Neuronal stem cell (in vitro differentiated cells): ENCODE measurements around the gene MYO3B.

Source experiments
- DNase-seq: peaks from one replicate; pipeline ENCODE4 v3.0.0-alpha.2; 2013; ENCODE audit warnings: low spot score
- H2AFZ ChIP-seq: one replicate; pipeline ENCODE4 v1.6.1; 2013; ENCODE audit warnings: mild to moderate bottlenecking, low read length, inconsistent platforms
- H2AK5ac ChIP-seq: 2 replicates; pipeline ENCODE4 v1.6.1; 2013; ENCODE audit warnings: low read depth, mild to moderate bottlenecking, inconsistent platforms, low read length, moderate library complexity, mixed read lengths
- H2BK120ac ChIP-seq: 2 replicates; pipeline ENCODE4 v1.6.1; 2013; ENCODE audit warnings: low read depth, mild to moderate bottlenecking, inconsistent platforms, low read length, moderate library complexity, mixed read lengths
- H2BK12ac ChIP-seq: one replicate; pipeline ENCODE4 v1.6.1; 2013; ENCODE audit warnings: low read length, inconsistent platforms
- H2BK15ac ChIP-seq: 2 replicates; pipeline ENCODE4 v1.6.1; 2013; ENCODE audit warnings: mild to moderate bottlenecking, low read length, inconsistent platforms, mixed read lengths
- H2BK5ac ChIP-seq: one replicate; pipeline ENCODE4 v1.6.1; 2013; ENCODE audit warnings: inconsistent platforms, mild to moderate bottlenecking, low read length, moderate library complexity
- H3K14ac ChIP-seq: one replicate; pipeline ENCODE4 v1.6.1; 2013; ENCODE audit warnings: low read length, inconsistent platforms
- H3K18ac ChIP-seq: 2 replicates; pipeline ENCODE4 v1.6.1; 2013; ENCODE audit warnings: low read length, inconsistent platforms
- H3K23ac ChIP-seq: 2 replicates; pipeline ENCODE4 v1.6.1; 2013; ENCODE audit warnings: low read depth, mild to moderate bottlenecking, mixed read lengths, low read length, inconsistent platforms; ENCODE audit not compliant: poor library complexity
- H3K27ac ChIP-seq: replicated peaks from 3 replicates; pipeline ENCODE4 v1.5.1; 2013; ENCODE audit warnings: low read length, inconsistent platforms
- H3K27me3 ChIP-seq, 3 experiments: 2 replicates each; pipeline ENCODE4 v1.6.1; 2013; ENCODE audit warnings: low read length in 3 of 3, mild to moderate bottlenecking in 2 of 3, inconsistent platforms in 1 of 3, low read depth in 1 of 3, mixed read lengths in 1 of 3, moderate library complexity in 1 of 3; ENCODE audit not compliant: control insufficient read depth in 3 of 3, insufficient read depth in 3 of 3
- H3K36me3 ChIP-seq, 2 donors: replicated peaks in 1 of 2; 2 replicates each; pipeline ENCODE4 v1.6.1; 2013; ENCODE audit warnings: low read length in 2 of 2; ENCODE audit not compliant: control insufficient read depth in 2 of 2, insufficient read depth in 2 of 2
- H3K4ac ChIP-seq: 2 replicates; pipeline ENCODE4 v1.6.1; 2013; ENCODE audit warnings: inconsistent platforms, mild to moderate bottlenecking, low read length, moderate library complexity
- H3K4me1 ChIP-seq, 2 donors: 1 replicate in 1 of 2; 2 replicates in 1 of 2; pipeline ENCODE4 v1.6.1; 2013; ENCODE audit warnings: low read length in 2 of 2, low read depth in 1 of 2; ENCODE audit not compliant: control insufficient read depth in 2 of 2, insufficient read depth in 1 of 2
- H3K4me2 ChIP-seq: one replicate; pipeline ENCODE4 v1.6.1; 2013; ENCODE audit warnings: mild to moderate bottlenecking, low read length, inconsistent platforms; ENCODE audit not compliant: insufficient read depth, poor library complexity, severe bottlenecking
- H3K4me3 ChIP-seq, 2 donors: 2 replicates each; pipeline ENCODE4 v1.5.1; 2013; ENCODE audit warnings: low read length in 2 of 2, mild to moderate bottlenecking in 2 of 2, inconsistent platforms in 1 of 2, moderate library complexity in 1 of 2
- H3K79me1 ChIP-seq: one replicate; pipeline ENCODE4 v1.6.1; 2013; ENCODE audit warnings: low read depth, mild to moderate bottlenecking, inconsistent platforms, low read length, moderate library complexity
- H3K9ac ChIP-seq: one replicate; pipeline ENCODE4 v1.6.1; 2013; ENCODE audit warnings: mild to moderate bottlenecking, low read depth, low read length, inconsistent platforms; ENCODE audit not compliant: poor library complexity
- H3K9me3 ChIP-seq, 2 donors: replicated peaks in 1 of 2; 2 replicates each; pipeline versions ENCODE3 to v1.6.1; 2013; ENCODE audit warnings: low read length in 2 of 2, mild to moderate bottlenecking in 2 of 2, inconsistent platforms in 1 of 2, low read depth in 1 of 2, mixed read lengths in 1 of 2, moderate library complexity in 1 of 2; ENCODE audit not compliant: control insufficient read depth in 2 of 2, insufficient read depth in 1 of 2
- H4K8ac ChIP-seq: one replicate; pipeline ENCODE4 v1.6.1; 2013; ENCODE audit warnings: low read depth, mild to moderate bottlenecking, inconsistent platforms, low read length, moderate library complexity
- H4K91ac ChIP-seq: one replicate; pipeline ENCODE4 v1.6.1; 2013; ENCODE audit warnings: low read length, low read depth, mild to moderate bottlenecking, inconsistent platforms; ENCODE audit not compliant: poor library complexity
- WGBS, 2 donors: extraction: QIAGEN DNeasy Blood & Tissue Kit; methylation state at CpG; one replicate each; pipeline ENCODE4 v1.1.7; 2013; ENCODE audit warnings: missing lambda C conversion rate in 2 of 2, mixed read lengths in 1 of 2; ENCODE audit not compliant: insufficient read length in 2 of 2, insufficient replicate concordance in 1 of 2; ENCODE audit errors: extremely low coverage in 2 of 2; 5-methylcytosine and 5-hydroxymethylcytosine counted together

The MYO3B gene

DNA sequence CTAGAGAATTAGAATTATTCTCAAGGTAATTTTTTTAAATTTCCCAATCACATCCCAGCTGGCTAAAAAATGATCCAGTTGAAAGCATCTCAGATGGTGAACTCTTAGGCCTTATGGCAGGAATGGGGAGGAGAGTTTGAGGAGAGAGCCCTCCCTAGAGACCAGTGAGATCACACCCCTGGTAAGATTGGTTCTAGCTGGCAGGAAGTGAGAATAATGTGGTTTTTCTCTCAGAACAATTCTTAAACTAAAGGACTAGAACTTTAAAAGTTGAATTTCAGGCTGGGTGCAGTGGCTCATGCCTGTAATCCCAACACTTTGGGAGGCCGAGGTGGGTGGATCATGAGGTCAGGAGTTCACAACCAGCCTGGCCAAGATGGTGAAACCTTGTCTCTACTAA, 120.2 kb downstream of the MYO3B start:
- Histone ChIP-seq H2BK5ac (no peak overlapping the region), H4K91ac (no peak overlapping the region), H3K4me1 (no peaks in the 10 kb centered on the region), H2AK5ac (no peak overlapping the region), H2BK15ac (no peak overlapping the region), H2BK120ac (no peak overlapping the region), H3K9me3 (no peaks in the 10 kb centered on the region), H3K4me2 (no peak overlapping the region), H3K36me3 (no peaks in the 10 kb centered on the region), H3K23ac (no peak overlapping the region), H3K4me3 (no peak overlapping the region), H3K14ac (no peak overlapping the region), H3K9ac (no peak overlapping the region), H3K18ac (no peak overlapping the region), H2BK12ac (no peak overlapping the region), H3K79me1 (no peaks in the 10 kb centered on the region), H3K4ac (no peak overlapping the region), H2AFZ (no peak overlapping the region), H4K8ac (no peak overlapping the region), H3K27me3 (no peaks in the 10 kb centered on the region), H3K27ac (no peak overlapping the region)
- WGBS, 2 donors: no CpG with 5 or more reads among the region's 1 CpG
- DNase-seq: no peak

DNA sequence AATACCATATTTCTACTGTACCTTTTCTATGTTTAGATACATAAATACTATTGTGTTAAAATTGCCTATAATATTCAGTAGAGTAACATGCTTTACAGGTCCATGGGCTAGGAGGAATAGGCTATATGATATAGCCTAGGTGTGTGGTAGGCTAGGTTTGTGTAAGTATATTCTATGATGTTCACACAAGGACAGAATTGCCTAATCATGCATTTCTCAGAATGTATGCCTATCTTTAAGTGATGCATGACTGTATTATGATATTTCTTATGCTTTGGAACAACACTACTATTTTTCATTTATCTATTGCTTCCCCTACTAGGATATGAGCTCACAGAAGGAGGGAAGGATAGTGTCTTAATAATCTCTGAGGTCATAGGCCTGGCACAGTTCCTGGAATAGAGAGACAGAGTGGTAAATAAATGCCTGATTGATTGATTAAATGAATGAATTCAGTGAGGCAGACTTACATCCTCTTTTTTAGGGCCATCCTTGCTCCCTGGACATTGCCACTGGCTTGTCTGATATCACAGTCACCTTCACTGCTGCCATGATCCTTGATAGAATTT, 121.0 kb downstream of the MYO3B start:
- Histone ChIP-seq H2BK120ac (no peak overlapping the region), H3K4me2 (no peak overlapping the region), H3K9me3 (no peaks in the 10 kb centered on the region), H2BK12ac (no peak overlapping the region), H3K18ac (no peak overlapping the region), H3K4me1 (no peaks in the 10 kb centered on the region), H3K36me3 (no peaks in the 10 kb centered on the region), H2AFZ (no peak overlapping the region), H3K27me3 (no peaks in the 10 kb centered on the region), H4K91ac (no peak overlapping the region), H2BK5ac (no peak overlapping the region), H3K14ac (no peak overlapping the region), H3K27ac (no peak overlapping the region), H2BK15ac (no peak overlapping the region), H3K9ac (no peak overlapping the region), H4K8ac (no peak overlapping the region), H3K4me3 (no peak overlapping the region), H3K79me1 (no peaks in the 10 kb centered on the region), H3K23ac (no peak overlapping the region), H2AK5ac (no peak overlapping the region), H3K4ac (no peak overlapping the region)
- DNase-seq: no peak

DNA sequence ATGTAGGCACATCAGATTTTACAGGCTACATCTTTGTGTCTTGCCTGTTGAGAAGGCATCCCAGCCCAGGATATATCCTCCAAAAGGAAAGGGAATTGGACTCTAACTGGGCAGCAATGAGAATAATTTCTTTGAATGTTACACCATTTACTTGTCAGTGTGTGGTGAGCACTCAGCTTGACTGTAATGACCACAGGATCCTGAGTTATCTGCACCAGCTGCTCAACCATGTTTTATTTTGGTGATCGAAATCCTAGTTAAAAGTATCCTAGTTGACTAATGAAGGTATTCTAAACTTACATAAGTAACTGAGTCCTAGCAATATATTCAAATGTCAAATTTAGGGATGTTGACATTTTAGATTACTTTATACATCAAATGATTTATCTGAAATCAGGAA, 123.0 kb downstream of the MYO3B start:
- Histone ChIP-seq H3K9ac (no peak overlapping the region), H3K14ac (no peak overlapping the region), H2BK15ac (no peak overlapping the region), H3K9me3 (no peaks in the 10 kb centered on the region), H2BK5ac (no peak overlapping the region), H2BK12ac (no peak overlapping the region), H2AFZ (no peak overlapping the region), H3K4me2 (no peak overlapping the region), H3K4me3 (no peak overlapping the region), H3K27ac (no peak overlapping the region), H3K27me3 (no peaks in the 10 kb centered on the region), H3K4me1 (no peaks in the 10 kb centered on the region), H3K18ac (no peak overlapping the region), H4K8ac (no peak overlapping the region), H2BK120ac (no peak overlapping the region), H4K91ac (no peak overlapping the region), H3K36me3 (no peaks in the 10 kb centered on the region), H3K23ac (no peak overlapping the region), H2AK5ac (no peak overlapping the region), H3K79me1 (no peaks in the 10 kb centered on the region), H3K4ac (no peak overlapping the region)
- DNase-seq: no peak
- WGBS, 2 donors: no CpG with 5 or more reads among the region's 1 CpG

DNA sequence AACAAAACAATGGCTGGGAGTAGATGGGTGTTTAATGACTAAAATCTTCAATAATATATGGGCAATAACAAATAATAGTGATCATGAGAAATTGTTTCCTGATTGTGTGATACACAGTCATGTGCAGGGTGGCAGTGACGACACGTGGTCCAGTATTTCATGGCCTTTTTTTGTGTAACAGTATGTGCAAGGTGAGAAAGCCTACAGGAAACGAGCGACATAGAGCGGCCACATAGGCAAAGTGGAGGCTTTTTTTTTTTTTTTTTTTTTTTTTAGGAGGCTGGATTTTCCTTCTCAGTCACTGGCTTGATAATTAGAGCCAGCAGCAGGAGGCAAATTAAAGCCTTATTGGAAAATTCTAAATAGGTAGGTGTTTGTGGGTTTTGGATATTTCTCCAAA, 123.7 kb downstream of the MYO3B start:
- no peak overlapping the region for H2AK5ac ChIP-seq
- no peaks in the 10 kb centered on the region for H3K36me3 ChIP-seq
- no peak overlapping the region for H2AFZ ChIP-seq
- H3K4ac ChIP-seq: no peak overlapping the region
- no peaks in the 10 kb centered on the region for H3K9me3 ChIP-seq
- no peak overlapping the region for H4K91ac ChIP-seq
- H3K18ac ChIP-seq: no peak overlapping the region
- H3K4me3 ChIP-seq: no peak overlapping the region
- no peak overlapping the region for H3K9ac ChIP-seq
- no peak overlapping the region for H2BK12ac ChIP-seq
- no peak overlapping the region for H3K27ac ChIP-seq
- DNase-seq: no peak
- no peaks in the 10 kb centered on the region for H3K79me1 ChIP-seq
- no peak overlapping the region for H3K4me2 ChIP-seq
- WGBS, 2 donors: no CpG with 5 or more reads among the region's 5 CpGs
- no peak overlapping the region for H3K14ac ChIP-seq
- no peak overlapping the region for H2BK120ac ChIP-seq
- H4K8ac ChIP-seq: no peak overlapping the region
- no peak overlapping the region for H2BK5ac ChIP-seq
- no peaks in the 10 kb centered on the region for H3K4me1 ChIP-seq
- H3K23ac ChIP-seq: no peak overlapping the region
- no peak overlapping the region for H2BK15ac ChIP-seq
- H3K27me3 ChIP-seq: no peaks in the 10 kb centered on the region
